ENCODE data around the gene CRYGD. TPM values are rescaled to one million over a fixed set of nuclear protein-coding genes. Genes with fewer than 3 reads are reported as not detected.

CRYGD gene
- total and polyA plus RNA-seq, 12 donors = not detected

- no peak overlapping the region for H3K27ac ChIP-seq
- no peaks in the 10 kb centered on the region for H3K4me1 ChIP-seq (replicated peaks in 1 of 2)
- DNase-seq = no peak
- 62 to 79% (median 74%) methylated on average over 2 of the region's 2 CpGs for WGBS, 4 donors
- H3K27me3 ChIP-seq = no peaks in the 10 kb centered on the region
- no peaks in the 10 kb centered on the region for H3K9me3 ChIP-seq (replicated peaks in 1 of 3)
- no peak overlapping the region for H3K4me3 ChIP-seq
- H3K36me3 ChIP-seq (replicated peaks in 1 of 2) = no peaks in the 10 kb centered on the region
- TF ChIP-seq CTCF (IDR thresholded peaks at IDR 0.05) = no peak
- no peak for TF ChIP-seq POLR2A (IDR thresholded peaks at IDR 0.05)
- intact Hi-C loops (cut with DNase I) = no loop called here
These were observed 47.0 kb downstream of the CRYGD start for GRCh38 chr2:208077276-208077675.

- no peaks in the 10 kb centered on the region for H3K9me3 ChIP-seq (replicated peaks in 1 of 3)
- 54 to 63% (median 60%) methylated on average over 9 of the region's 9 CpGs for WGBS, 4 donors
- intact Hi-C loops (cut with DNase I) = no loop called here
- H3K4me1 ChIP-seq (replicated peaks in 1 of 2) = no peaks in the 10 kb centered on the region
- H3K27ac ChIP-seq = no peak overlapping the region
- no peaks in the 10 kb centered on the region for H3K27me3 ChIP-seq
- no peak for DNase-seq
- H3K36me3 ChIP-seq (replicated peaks in 1 of 2) = no peaks in the 10 kb centered on the region
- TF ChIP-seq POLR2A (IDR thresholded peaks at IDR 0.05) (no peak), CTCF (IDR thresholded peaks at IDR 0.05) (no peak)
- H3K4me3 ChIP-seq = no peak overlapping the region
These were observed 49.5 kb downstream of the CRYGD start for GRCh38 chr2:208074610-208075356.

- 23 to 24% (median 23%) methylated on average over 9 of the region's 9 CpGs for WGBS, 4 donors
These were observed 52.0 kb downstream of the CRYGD start for GRCh38 chr2:208072250-208072892.

More at GRCh38 chr2:208072250-208072892, 52.0 kb downstream of the CRYGD start:
- Histone ChIP-seq H3K36me3 (replicated peaks in 1 of 2) (no peaks in the 10 kb centered on the region), H3K4me3 (no peak overlapping the region), H3K27me3 (no peaks in the 10 kb centered on the region), H3K9me3 (replicated peaks in 1 of 3) (no peaks in the 10 kb centered on the region), H3K27ac (no peak overlapping the region), H3K4me1 (replicated peaks in 1 of 2) (no peaks in the 10 kb centered on the region)
- intact Hi-C loops (cut with DNase I) = no loop called here
- DNase-seq = peak; percentile 65 to 91 (median 73)
- TF ChIP-seq CTCF (IDR thresholded peaks at IDR 0.05) (peak; percentile 70 to 87 (median 78)), POLR2A (IDR thresholded peaks at IDR 0.05) (peak in 1 of 2 donors; percentile 25)

Other genes with a start within 250 kb of the CRYGD start
- 10 to 100 TPM; 14.4 to 39.6 (median 25.3) TPM for gene PLEKHM3, start 99.0 kb downstream of the CRYGD start, total RNA-seq
- 10 to 100 TPM in 2 of 3 donors, 1 to 10 TPM in 1; 9.5 to 16.8 (median 11.0) TPM for gene PLEKHM3, start 99.0 kb downstream of the CRYGD start, polyA plus RNA-seq
- not detected for gene CRYGC, start 5.3 kb upstream of the CRYGD start, total RNA-seq
- gene CRYGC, start 5.3 kb upstream of the CRYGD start, polyA plus RNA-seq = not detected
- not detected for gene CRYGB, start 21.6 kb upstream of the CRYGD start, total RNA-seq
- not detected for gene CRYGB, start 21.6 kb upstream of the CRYGD start, polyA plus RNA-seq
- not detected for gene CRYGA, start 39.1 kb upstream of the CRYGD start, total RNA-seq
- not detected for gene CRYGA, start 39.1 kb upstream of the CRYGD start, polyA plus RNA-seq
- not detected for gene C2orf80, start 65.5 kb upstream of the CRYGD start, total RNA-seq
- gene C2orf80, start 65.5 kb upstream of the CRYGD start, polyA plus RNA-seq = not detected
- gene IDH1, start 130.5 kb upstream of the CRYGD start, total RNA-seq = 100 to 1,000 TPM; 337 to 937 (median 491) TPM
- 100 to 1,000 TPM in 2 of 3 donors, 10 to 100 TPM in 1; 82.8 to 525 (median 117) TPM for gene IDH1, start 130.5 kb upstream of the CRYGD start, polyA plus RNA-seq
- 10 to 100 TPM; 15.4 to 36.5 (median 26.0) TPM for gene PIKFYVE, start 141.7 kb upstream of the CRYGD start, total RNA-seq
- 10 to 100 TPM in 1 of 3 donors, 1 to 10 TPM in 2; 5.1 to 17.8 (median 7.4) TPM for gene PIKFYVE, start 141.7 kb upstream of the CRYGD start, polyA plus RNA-seq

Data from adrenal gland (tissue), 12 donors.